Measurements from ENCODE around the gene GIT1.

DNA sequence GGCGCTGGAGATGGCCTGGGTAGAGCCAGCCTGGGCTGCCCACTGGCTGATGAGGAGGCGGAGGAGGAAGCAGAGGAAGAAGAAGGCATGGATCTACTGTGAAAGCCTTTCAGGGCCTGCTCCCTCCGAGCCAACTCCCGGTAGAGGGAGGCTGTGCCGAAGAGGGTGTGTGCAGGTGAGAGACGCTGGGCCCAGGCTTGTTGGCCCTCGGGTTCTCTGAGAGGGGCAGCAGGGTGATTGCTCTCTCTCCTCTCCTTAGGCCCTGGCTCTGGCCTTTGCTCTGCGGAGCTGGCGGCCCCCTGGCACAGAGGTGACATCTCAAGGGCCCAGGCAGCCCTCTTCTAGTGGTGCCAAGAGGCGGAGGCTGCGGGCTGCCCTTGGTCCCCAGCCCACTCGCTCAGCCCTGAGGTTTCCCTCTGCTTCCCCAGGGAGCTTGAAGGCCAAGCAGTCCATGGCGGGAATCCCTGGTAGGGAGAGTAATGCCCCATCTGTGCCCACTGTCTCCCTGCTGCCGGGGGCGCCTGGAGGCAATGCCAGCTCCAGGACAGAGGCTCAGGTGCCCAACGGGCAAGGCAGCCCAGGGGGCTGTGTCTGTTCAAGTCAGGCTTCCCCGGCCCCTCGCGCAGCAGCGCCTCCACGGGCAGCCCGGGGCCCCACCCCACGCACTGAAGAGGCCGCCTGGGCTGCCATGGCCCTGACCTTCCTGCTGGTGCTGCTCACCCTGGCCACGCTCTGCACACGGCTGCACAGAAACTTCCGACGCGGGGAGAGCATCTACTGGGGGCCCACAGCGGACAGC lies 17.4 kb downstream of the GIT1 start:
- TF ChIP-seq, protein P1, sequence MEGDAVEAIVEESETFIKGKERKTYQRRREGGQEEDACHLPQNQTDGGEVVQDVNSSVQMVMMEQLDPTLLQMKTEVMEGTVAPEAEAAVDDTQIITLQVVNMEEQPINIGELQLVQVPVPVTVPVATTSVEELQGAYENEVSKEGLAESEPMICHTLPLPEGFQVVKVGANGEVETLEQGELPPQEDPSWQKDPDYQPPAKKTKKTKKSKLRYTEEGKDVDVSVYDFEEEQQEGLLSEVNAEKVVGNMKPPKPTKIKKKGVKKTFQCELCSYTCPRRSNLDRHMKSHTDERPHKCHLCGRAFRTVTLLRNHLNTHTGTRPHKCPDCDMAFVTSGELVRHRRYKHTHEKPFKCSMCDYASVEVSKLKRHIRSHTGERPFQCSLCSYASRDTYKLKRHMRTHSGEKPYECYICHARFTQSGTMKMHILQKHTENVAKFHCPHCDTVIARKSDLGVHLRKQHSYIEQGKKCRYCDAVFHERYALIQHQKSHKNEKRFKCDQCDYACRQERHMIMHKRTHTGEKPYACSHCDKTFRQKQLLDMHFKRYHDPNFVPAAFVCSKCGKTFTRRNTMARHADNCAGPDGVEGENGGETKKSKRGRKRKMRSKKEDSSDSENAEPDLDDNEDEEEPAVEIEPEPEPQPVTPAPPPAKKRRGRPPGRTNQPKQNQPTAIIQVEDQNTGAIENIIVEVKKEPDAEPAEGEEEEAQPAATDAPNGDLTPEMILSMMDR (IDR thresholded peaks at IDR 0.05): no peak
- TF ChIP-seq POLR2A (IDR thresholded peaks at IDR 0.05): no peak

Measured in heart left ventricle (tissue), 13 donors.